HepG2 (cell line): ENCODE data around the gene CCM2L. TPM values are rescaled to one million over a fixed set of nuclear protein-coding genes. Genes with fewer than 3 reads are reported as not detected.

Experiments
- CEBPB ChIP-seq: IDR thresholded peaks from 2 replicates; pipeline ENCODE4 v1.6.1; 2011; ENCODE audit warnings: low read depth, low read length, improper control_type of control experiment, borderline replicate concordance
- FOXA1 ChIP-seq, 2 experiments: fragments of 450-650 bp in 1 of 2; sonication (generic) in 1 of 2; formaldehyde crosslinking in 1 of 2; IDR thresholded peaks; 2 replicates each; pipeline versions ENCODE4 v1.4.0 to v1.6.1; 2016 to 2020; ENCODE audit warnings: missing genetic modification reagents in 1 of 2
- HNRNPLL ChIP-seq: fragments of 200-400 bp; formaldehyde crosslinking; IDR thresholded peaks from 2 replicates; pipeline ENCODE4 v1.6.1; 2017; ENCODE audit warnings: mild to moderate bottlenecking, low read depth, low read length; ENCODE audit not compliant: poor library complexity, severe bottlenecking
- KDM5A ChIP-seq: fragments of 200-600 bp; sonication (generic); IDR thresholded peaks from 2 replicates; pipeline ENCODE4 v1.7.0; 2018; ENCODE audit warnings: antibody characterized with exemption, mild to moderate bottlenecking, low read length, borderline replicate concordance
- MAFF ChIP-seq: IDR thresholded peaks from 2 replicates; pipeline ENCODE4 v1.6.1; 2011; ENCODE audit warnings: low read depth, low read length, improper control_type of control experiment
- NFIB ChIP-seq: sonication (generic); formaldehyde crosslinking; IDR thresholded peaks from 2 replicates; pipeline ENCODE4 v1.9.0; 2021; ENCODE audit warnings: missing genetic modification reagents, mild to moderate bottlenecking, borderline replicate concordance
- SALL1 ChIP-seq: sonication (generic); formaldehyde crosslinking; IDR thresholded peaks from 2 replicates; pipeline ENCODE4 v1.8.0; 2022; ENCODE audit warnings: mild to moderate bottlenecking, missing genetic modification reagents
- SMARCE1 ChIP-seq: fragments of 450-650 bp; IDR thresholded peaks from 2 replicates; pipeline ENCODE4 v1.6.1; 2017; ENCODE audit warnings: borderline replicate concordance
- XBP1 ChIP-seq: sonication (generic); formaldehyde crosslinking; IDR thresholded peaks from 2 replicates; pipeline ENCODE4 v1.5.0; 2020; ENCODE audit warnings: missing genetic modification reagents
- ZNF232 ChIP-seq: sonication (generic); formaldehyde crosslinking; IDR thresholded peaks from 2 replicates; pipeline ENCODE4 v1.4.0; 2020; ENCODE audit warnings: missing genetic modification reagents, borderline replicate concordance
- ZNF598 ChIP-seq: sonication (generic); formaldehyde crosslinking; IDR thresholded peaks from 2 replicates; pipeline ENCODE4 v1.5.1; 2020; ENCODE audit warnings: mild to moderate bottlenecking, missing genetic modification reagents, borderline replicate concordance
- polyA plus RNA-seq, 8 experiments: library from polyadenylated mRNA; depleted of rRNA in 3 of 8; stranded (reverse) in 7 of 8; unstranded in 1 of 8; fragments of >200 nt; fragmentation: Illumina TruSeq in 4 of 8; extraction: Trizol in 4 of 8; gene quantifications; 2 replicates each; pipeline versions ENCODE4 v1.2.1 to v1.2.3, GENCODE V29; 2011 to 2016; ENCODE audit warnings: low read depth in 4 of 8, missing spikeins in 1 of 8, mixed read lengths in 1 of 8; ENCODE audit not compliant: insufficient read depth in 1 of 8
- total RNA-seq, 5 experiments: library from RNA; depleted of rRNA; stranded (reverse); fragments of >200 nt; fragmentation: Illumina TruSeq; extraction: Trizol; gene quantifications; 2 replicates each; pipeline ENCODE4 v1.2.3, GENCODE V29; 2016; ENCODE audit warnings: low read depth in 1 of 5
- TF ChIP-seq, protein P1 (sequence below), 2 experiments: IDR thresholded peaks; 2 replicates each; pipeline ENCODE4 v1.6.1; 2011 to 2012; ENCODE audit warnings: low read length in 2 of 2, borderline replicate concordance in 1 of 2, low read depth in 1 of 2, mild to moderate bottlenecking in 1 of 2, moderate library complexity in 1 of 2
- TF ChIP-seq, protein P2 (sequence below): sonication (generic); formaldehyde crosslinking; IDR thresholded peaks from 2 replicates; pipeline ENCODE4 v1.8.0; 2022; ENCODE audit warnings: mild to moderate bottlenecking, missing genetic modification reagents, moderate library complexity
- TF ChIP-seq, protein P3 (sequence below): sonication (generic); formaldehyde crosslinking; IDR thresholded peaks from 2 replicates; pipeline ENCODE4 v1.5.0; 2020; ENCODE audit warnings: mild to moderate bottlenecking, missing genetic modification reagents
- TF ChIP-seq, protein P4 (sequence below): sonication (generic); formaldehyde crosslinking; IDR thresholded peaks from 2 replicates; pipeline ENCODE4 v1.5.0; 2020; ENCODE audit warnings: mild to moderate bottlenecking, missing genetic modification reagents
- TF ChIP-seq, protein P5 (sequence below): sonication (generic); formaldehyde crosslinking; IDR thresholded peaks from 2 replicates; pipeline ENCODE4 v1.4.0; 2020; ENCODE audit warnings: mild to moderate bottlenecking, missing genetic modification reagents
- TF ChIP-seq, protein P6 (sequence below): sonication (generic); formaldehyde crosslinking; IDR thresholded peaks from 2 replicates; pipeline ENCODE4 v1.8.1; 2023; ENCODE audit warnings: mild to moderate bottlenecking, inconsistent platforms, moderate library complexity, missing genetic modification reagents, borderline replicate concordance

CCM2L gene
- total and polyA plus RNA-seq, 2 of the 13 experiments (the other 11 are each of a cell fraction or from before 2014, with no cell fraction given) = 0.15 TPM; not detected in 1

DNA sequence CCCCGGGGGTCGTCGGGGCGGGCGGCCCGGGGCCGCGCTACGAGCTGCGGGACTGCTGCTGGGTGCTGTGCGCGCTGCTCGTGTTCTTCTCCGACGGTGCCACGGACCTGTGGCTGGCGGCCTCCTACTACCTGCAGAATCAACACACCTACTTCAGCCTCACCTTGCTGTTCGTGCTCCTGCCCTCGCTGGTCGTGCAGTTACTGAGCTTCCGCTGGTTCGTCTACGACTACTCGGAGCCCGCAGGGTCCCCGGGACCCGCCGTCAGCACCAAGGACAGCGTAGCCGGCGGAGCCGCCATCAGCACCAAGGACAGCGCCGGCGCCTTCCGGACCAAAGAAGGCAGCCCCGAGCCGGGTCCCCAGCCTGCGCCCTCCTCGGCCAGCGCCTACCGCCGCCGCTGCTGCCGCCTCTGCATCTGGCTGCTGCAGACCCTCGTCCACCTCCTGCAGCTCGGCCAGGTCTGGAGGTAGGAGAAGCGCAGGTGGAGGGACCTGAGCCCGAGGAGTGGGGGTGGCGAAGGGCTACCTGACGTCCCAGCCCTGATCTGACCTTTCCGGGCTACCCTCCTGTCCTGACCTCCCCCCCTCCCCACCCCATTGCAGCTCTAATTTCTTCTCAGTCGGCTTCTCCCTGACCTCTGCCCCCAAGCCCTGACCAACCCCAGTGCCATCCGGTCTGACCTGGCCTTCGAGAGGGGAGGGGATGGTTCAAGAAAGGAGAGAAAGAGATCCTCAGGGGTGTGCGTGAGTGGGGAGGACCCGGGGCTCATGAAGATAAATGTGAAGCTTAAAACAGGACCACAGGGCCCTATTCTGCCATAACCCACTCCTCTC is 41.7 kb upstream of the CCM2L start (continued):
- TF ChIP-seq, protein P1, sequence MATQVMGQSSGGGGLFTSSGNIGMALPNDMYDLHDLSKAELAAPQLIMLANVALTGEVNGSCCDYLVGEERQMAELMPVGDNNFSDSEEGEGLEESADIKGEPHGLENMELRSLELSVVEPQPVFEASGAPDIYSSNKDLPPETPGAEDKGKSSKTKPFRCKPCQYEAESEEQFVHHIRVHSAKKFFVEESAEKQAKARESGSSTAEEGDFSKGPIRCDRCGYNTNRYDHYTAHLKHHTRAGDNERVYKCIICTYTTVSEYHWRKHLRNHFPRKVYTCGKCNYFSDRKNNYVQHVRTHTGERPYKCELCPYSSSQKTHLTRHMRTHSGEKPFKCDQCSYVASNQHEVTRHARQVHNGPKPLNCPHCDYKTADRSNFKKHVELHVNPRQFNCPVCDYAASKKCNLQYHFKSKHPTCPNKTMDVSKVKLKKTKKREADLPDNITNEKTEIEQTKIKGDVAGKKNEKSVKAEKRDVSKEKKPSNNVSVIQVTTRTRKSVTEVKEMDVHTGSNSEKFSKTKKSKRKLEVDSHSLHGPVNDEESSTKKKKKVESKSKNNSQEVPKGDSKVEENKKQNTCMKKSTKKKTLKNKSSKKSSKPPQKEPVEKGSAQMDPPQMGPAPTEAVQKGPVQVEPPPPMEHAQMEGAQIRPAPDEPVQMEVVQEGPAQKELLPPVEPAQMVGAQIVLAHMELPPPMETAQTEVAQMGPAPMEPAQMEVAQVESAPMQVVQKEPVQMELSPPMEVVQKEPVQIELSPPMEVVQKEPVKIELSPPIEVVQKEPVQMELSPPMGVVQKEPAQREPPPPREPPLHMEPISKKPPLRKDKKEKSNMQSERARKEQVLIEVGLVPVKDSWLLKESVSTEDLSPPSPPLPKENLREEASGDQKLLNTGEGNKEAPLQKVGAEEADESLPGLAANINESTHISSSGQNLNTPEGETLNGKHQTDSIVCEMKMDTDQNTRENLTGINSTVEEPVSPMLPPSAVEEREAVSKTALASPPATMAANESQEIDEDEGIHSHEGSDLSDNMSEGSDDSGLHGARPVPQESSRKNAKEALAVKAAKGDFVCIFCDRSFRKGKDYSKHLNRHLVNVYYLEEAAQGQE (IDR thresholded peaks at IDR 0.05; ENCODE audit: borderline replicate concordance in 1 of 2, low read depth in 1 of 2, low read length in 2 of 2) = peak; percentile 80 to 100
- TF ChIP-seq MAFF (no peak), ZNF232 (CRISPR knock-in tag) (peak; percentile 100), KDM5A (no peak), ZNF598 (peak; percentile 100), HNRNPLL (peak; percentile 70), CEBPB (no peak; the same call in 1 of the 2 replicates), FOXA1 (IDR thresholded peaks at IDR 0.05) (no peak), FOXA1 (CRISPR knock-in tag; IDR thresholded peaks at IDR 0.05) (peak; percentile 96), XBP1 (CRISPR knock-in tag) (peak; percentile 100), NFIB (CRISPR knock-in tag) (peak; percentile 100), SALL1 (CRISPR knock-in tag) (peak; percentile 100), SMARCE1 (no peak)
- TF ChIP-seq, protein P2, sequence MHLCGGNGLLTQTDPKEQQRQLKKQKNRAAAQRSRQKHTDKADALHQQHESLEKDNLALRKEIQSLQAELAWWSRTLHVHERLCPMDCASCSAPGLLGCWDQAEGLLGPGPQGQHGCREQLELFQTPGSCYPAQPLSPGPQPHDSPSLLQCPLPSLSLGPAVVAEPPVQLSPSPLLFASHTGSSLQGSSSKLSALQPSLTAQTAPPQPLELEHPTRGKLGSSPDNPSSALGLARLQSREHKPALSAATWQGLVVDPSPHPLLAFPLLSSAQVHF (CRISPR knock-in tag) = peak; percentile 100
- TF ChIP-seq, protein P3, sequence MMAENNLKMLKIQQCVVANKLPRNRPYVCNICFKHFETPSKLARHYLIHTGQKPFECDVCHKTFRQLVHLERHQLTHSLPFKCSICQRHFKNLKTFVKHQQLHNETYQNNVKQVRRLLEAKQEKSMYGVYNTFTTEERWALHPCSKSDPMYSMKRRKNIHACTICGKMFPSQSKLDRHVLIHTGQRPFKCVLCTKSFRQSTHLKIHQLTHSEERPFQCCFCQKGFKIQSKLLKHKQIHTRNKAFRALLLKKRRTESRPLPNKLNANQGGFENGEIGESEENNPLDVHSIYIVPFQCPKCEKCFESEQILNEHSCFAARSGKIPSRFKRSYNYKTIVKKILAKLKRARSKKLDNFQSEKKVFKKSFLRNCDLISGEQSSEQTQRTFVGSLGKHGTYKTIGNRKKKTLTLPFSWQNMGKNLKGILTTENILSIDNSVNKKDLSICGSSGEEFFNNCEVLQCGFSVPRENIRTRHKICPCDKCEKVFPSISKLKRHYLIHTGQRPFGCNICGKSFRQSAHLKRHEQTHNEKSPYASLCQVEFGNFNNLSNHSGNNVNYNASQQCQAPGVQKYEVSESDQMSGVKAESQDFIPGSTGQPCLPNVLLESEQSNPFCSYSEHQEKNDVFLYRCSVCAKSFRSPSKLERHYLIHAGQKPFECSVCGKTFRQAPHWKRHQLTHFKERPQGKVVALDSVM (CRISPR knock-in tag) = peak; percentile 98
- TF ChIP-seq, protein P4, sequence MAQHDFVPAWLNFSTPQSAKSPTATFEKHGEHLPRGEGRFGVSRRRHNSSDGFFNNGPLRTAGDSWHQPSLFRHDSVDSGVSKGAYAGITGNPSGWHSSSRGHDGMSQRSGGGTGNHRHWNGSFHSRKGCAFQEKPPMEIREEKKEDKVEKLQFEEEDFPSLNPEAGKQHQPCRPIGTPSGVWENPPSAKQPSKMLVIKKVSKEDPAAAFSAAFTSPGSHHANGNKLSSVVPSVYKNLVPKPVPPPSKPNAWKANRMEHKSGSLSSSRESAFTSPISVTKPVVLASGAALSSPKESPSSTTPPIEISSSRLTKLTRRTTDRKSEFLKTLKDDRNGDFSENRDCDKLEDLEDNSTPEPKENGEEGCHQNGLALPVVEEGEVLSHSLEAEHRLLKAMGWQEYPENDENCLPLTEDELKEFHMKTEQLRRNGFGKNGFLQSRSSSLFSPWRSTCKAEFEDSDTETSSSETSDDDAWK (CRISPR knock-in tag) = peak; percentile 98; the same call in 1 of the 2 replicates
- TF ChIP-seq, protein P5, sequence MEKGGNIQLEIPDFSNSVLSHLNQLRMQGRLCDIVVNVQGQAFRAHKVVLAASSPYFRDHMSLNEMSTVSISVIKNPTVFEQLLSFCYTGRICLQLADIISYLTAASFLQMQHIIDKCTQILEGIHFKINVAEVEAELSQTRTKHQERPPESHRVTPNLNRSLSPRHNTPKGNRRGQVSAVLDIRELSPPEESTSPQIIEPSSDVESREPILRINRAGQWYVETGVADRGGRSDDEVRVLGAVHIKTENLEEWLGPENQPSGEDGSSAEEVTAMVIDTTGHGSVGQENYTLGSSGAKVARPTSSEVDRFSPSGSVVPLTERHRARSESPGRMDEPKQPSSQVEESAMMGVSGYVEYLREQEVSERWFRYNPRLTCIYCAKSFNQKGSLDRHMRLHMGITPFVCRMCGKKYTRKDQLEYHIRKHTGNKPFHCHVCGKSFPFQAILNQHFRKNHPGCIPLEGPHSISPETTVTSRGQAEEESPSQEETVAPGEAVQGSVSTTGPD (CRISPR knock-in tag) = peak; percentile 100
- TF ChIP-seq, protein P6, sequence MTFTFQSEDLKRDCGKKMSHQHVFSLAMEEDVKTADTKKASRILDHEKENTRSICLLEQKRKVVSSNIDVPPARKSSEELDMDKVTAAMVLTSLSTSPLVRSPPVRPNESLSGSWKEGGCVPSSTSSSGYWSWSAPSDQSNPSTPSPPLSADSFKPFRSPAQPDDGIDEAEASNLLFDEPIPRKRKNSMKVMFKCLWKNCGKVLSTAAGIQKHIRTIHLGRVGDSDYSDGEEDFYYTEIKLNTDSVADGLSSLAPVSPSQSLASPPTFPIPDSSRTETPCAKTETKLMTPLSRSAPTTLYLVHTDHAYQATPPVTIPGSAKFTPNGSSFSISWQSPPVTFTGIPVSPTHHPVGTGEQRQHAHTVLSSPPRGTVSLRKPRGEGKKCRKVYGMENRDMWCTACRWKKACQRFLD (CRISPR knock-in tag) = peak; percentile 100
